OCI-LY1 (cell line): ENCODE measurements around the gene SERP2.

Source experiments
- H2AFZ ChIP-seq: fragments of 200-600 bp; sonication (generic), shearing (Covaris generic); 2 replicates; pipeline ENCODE4 v1.6.0; 2014; ENCODE audit warnings: antibody characterized with exemption, mild to moderate bottlenecking, low read length
- H3F3A ChIP-seq: fragments of 200-600 bp; sonication (generic), shearing (Covaris generic); 2 replicates; pipeline ENCODE4 v1.6.0; 2014; ENCODE audit warnings: mild to moderate bottlenecking, antibody characterized with exemption, low read length, moderate library complexity; ENCODE audit not compliant: insufficient read depth
- H3K27ac ChIP-seq: fragments of 200-600 bp; sonication (generic); 2 replicates; pipeline ENCODE4 v1.5.1; 2014; ENCODE audit warnings: low read length, mixed run types, mild to moderate bottlenecking, low read depth; ENCODE audit not compliant: poor library complexity, severe bottlenecking
- H3K27me3 ChIP-seq: fragments of 200-600 bp; sonication (generic); 2 replicates; pipeline ENCODE4 v1.6.0; 2014; ENCODE audit warnings: antibody characterized with exemption, mild to moderate bottlenecking, low read length, moderate library complexity; ENCODE audit not compliant: insufficient read depth
- H3K36me3 ChIP-seq: fragments of 200-600 bp; sonication (generic); 2 replicates; pipeline ENCODE4 v1.6.1; 2014; ENCODE audit warnings: mild to moderate bottlenecking, antibody characterized with exemption, low read length, moderate library complexity, mixed read lengths; ENCODE audit not compliant: insufficient read depth
- H3K4me1 ChIP-seq: fragments of 200-600 bp; sonication (generic); 2 replicates; pipeline ENCODE4 v1.5.1; 2014; ENCODE audit warnings: mild to moderate bottlenecking, low read length, moderate library complexity; ENCODE audit not compliant: insufficient read depth, severe bottlenecking
- H3K4me2 ChIP-seq: fragments of 200-600 bp; sonication (generic), shearing (Covaris generic); 2 replicates; pipeline ENCODE4 v1.6.1; 2014; ENCODE audit warnings: low read length
- H3K4me3 ChIP-seq: fragments of 200-600 bp; sonication (generic); 2 replicates; pipeline ENCODE4 v1.5.1; 2014; ENCODE audit warnings: low read length, low read depth, mild to moderate bottlenecking, mixed read lengths; ENCODE audit not compliant: poor library complexity, severe bottlenecking
- H3K79me2 ChIP-seq: fragments of 200-600 bp; shearing (Covaris generic); 2 replicates; pipeline ENCODE4 v1.6.1; 2016; ENCODE audit warnings: mixed run types, low read length, mixed read lengths; ENCODE audit not compliant: insufficient read depth
- H3K9ac ChIP-seq: fragments of 200-600 bp; sonication (generic), shearing (Covaris generic); 2 replicates; pipeline ENCODE4 v1.6.1; 2014; ENCODE audit warnings: mild to moderate bottlenecking, low read length, mixed read lengths
- H3K9me2 ChIP-seq: fragments of 200-600 bp; sonication (generic), shearing (Covaris generic); 2 replicates; pipeline ENCODE4 v1.6.1; 2014; ENCODE audit warnings: low read depth, mild to moderate bottlenecking, low read length, mixed read lengths
- H3K9me3 ChIP-seq: fragments of 200-600 bp; shearing (Covaris generic); 2 replicates; pipeline ENCODE4 v1.6.1; 2014; ENCODE audit warnings: low read length, mixed read lengths
- H4K20me1 ChIP-seq: fragments of 200-600 bp; sonication (generic), shearing (Covaris generic); 2 replicates; pipeline ENCODE4 v1.6.0; 2016; ENCODE audit warnings: mild to moderate bottlenecking, low read length; ENCODE audit not compliant: insufficient read depth
- EZH2 ChIP-seq: fragments of 200-600 bp; sonication (generic), shearing (Covaris generic); IDR thresholded peaks from 2 replicates; pipeline ENCODE4 v1.8.0; 2017; ENCODE audit warnings: borderline replicate concordance, mixed run types, mild to moderate bottlenecking, antibody characterized with exemption, low read length, moderate library complexity, mixed read lengths
- TF ChIP-seq, protein P1 (sequence below): fragments of 200-600 bp; sonication (generic), shearing (Covaris generic); IDR thresholded peaks from 2 replicates; pipeline ENCODE4 v1.5.1; 2017; ENCODE audit warnings: mild to moderate bottlenecking, antibody characterized with exemption, low read length, moderate library complexity, mixed read lengths

The SERP2 gene

DNA sequence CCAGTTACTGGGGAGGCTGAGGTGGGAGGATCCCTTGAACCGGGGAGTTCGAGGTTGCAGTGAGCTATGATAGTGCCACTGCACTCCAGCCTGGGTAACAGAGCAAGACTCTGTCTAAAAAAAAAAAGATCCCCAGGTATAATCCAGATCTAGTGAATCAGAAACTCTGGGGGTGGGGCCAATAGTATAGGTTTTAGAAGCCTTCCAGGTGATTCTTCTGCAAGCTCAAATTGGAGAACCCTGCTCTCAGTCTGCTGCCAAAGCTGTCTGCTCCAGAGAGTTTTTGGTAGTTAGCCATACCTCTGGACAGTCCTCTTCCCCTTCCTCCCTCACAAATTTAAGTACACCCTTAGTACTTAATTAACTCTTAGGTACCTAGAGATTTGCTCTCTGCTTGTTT lies 28.0 kb downstream of the SERP2 start:
- H3K27me3 ChIP-seq, result 0 out of 2 replicates have a peak, but pooled peaks cover 5% of the 10 kb centered on the region
- H3K36me3 ChIP-seq, result no peaks in the 10 kb centered on the region
- H2AFZ ChIP-seq, result no peak overlapping the region
- no peaks in the 10 kb centered on the region for H3K4me1 ChIP-seq
- H3K27ac ChIP-seq, result no peak overlapping the region
- H3K9me2 ChIP-seq, result no peaks in the 10 kb centered on the region
- H3K4me3 ChIP-seq, result no peak overlapping the region
- no peaks in the 10 kb centered on the region for H3K79me2 ChIP-seq
- H4K20me1 ChIP-seq, result no peaks in the 10 kb centered on the region
- TF ChIP-seq, protein P1, sequence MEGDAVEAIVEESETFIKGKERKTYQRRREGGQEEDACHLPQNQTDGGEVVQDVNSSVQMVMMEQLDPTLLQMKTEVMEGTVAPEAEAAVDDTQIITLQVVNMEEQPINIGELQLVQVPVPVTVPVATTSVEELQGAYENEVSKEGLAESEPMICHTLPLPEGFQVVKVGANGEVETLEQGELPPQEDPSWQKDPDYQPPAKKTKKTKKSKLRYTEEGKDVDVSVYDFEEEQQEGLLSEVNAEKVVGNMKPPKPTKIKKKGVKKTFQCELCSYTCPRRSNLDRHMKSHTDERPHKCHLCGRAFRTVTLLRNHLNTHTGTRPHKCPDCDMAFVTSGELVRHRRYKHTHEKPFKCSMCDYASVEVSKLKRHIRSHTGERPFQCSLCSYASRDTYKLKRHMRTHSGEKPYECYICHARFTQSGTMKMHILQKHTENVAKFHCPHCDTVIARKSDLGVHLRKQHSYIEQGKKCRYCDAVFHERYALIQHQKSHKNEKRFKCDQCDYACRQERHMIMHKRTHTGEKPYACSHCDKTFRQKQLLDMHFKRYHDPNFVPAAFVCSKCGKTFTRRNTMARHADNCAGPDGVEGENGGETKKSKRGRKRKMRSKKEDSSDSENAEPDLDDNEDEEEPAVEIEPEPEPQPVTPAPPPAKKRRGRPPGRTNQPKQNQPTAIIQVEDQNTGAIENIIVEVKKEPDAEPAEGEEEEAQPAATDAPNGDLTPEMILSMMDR, result no peak
- no peak for TF ChIP-seq EZH2
- no peak overlapping the region for H3K4me2 ChIP-seq
- no peak overlapping the region for H3K9ac ChIP-seq
- no peaks in the 10 kb centered on the region for H3K9me3 ChIP-seq
- H3F3A ChIP-seq, result no peaks in the 10 kb centered on the region

DNA sequence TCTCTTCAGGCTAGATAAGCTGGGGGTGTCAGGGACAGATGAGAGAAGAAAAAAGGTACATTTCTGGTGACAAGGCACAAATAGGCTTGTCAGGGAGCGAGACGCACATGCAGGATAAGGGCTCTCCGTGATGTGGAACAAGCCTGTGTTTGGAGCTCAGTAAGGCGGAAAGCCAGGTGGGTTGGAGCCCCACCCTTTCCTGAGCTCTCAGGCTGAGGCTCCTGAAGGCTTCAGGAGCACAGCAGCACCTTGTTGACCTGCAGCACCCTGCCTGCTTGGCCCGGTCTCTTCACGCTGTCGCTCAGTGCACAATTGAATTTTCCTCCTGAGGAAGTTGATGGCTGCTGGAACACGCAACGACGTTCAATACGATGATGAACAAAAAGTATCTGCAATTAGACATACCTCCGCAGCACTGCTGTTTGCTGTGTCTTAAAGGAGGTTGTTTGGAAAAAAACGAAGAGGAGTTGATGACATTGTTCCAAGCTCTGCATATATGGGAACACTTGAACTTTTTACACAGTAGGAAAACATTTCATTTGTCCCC lies 29.3 kb downstream of the SERP2 start:
- H3K27ac ChIP-seq, result no peak overlapping the region
- no peaks in the 10 kb centered on the region for H3K4me1 ChIP-seq
- H3K27me3 ChIP-seq, result 0 out of 2 replicates have a peak, but pooled peaks cover 5% of the 10 kb centered on the region
- no peaks in the 10 kb centered on the region for H3K9me3 ChIP-seq
- H2AFZ ChIP-seq, result no peak overlapping the region
- H3K79me2 ChIP-seq, result no peaks in the 10 kb centered on the region
- no peaks in the 10 kb centered on the region for H3F3A ChIP-seq
- TF ChIP-seq EZH2, result no peak
- TF ChIP-seq, protein P1, result no peak
- H4K20me1 ChIP-seq, result no peaks in the 10 kb centered on the region
- no peak overlapping the region for H3K4me3 ChIP-seq
- no peak overlapping the region for H3K9ac ChIP-seq
- no peaks in the 10 kb centered on the region for H3K36me3 ChIP-seq
- no peaks in the 10 kb centered on the region for H3K9me2 ChIP-seq
- no peak overlapping the region for H3K4me2 ChIP-seq

DNA sequence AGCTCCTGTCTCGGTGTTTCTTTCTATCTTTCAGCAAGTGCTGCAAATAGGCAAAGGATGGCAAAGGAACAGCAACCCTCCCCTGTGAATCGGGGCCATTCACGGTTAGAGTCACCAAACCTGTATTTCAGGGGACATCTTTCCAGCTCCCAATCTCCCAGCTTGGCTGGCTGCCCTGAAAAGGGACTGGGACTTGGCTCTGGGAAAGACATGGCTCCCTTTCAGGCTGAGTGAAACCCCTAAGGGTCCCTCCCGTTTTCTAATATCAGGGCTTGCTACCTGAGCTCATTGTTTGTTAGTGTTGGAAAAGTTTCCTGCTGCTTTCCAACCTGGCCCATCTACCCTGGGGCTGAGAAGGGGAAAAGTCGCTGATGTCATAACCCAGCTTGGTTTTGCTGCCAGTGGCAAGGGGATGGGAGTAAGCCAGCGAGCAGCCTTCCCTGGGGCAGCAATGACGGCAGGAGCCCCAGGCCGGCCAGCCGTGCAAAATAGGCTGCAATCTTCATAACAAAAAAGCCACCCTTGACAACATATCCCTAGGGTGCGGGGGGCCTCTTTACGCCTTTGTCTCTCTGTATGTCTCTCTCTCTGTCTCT lies 29.9 kb downstream of the SERP2 start:
- H3K4me3 ChIP-seq, result no peak overlapping the region
- no peaks in the 10 kb centered on the region for H3K79me2 ChIP-seq
- no peaks in the 10 kb centered on the region for H4K20me1 ChIP-seq
- no peaks in the 10 kb centered on the region for H3K4me1 ChIP-seq
- no peaks in the 10 kb centered on the region for H3K9me3 ChIP-seq
- no peak for TF ChIP-seq EZH2
- TF ChIP-seq, protein P1, result no peak
- H3K36me3 ChIP-seq, result no peaks in the 10 kb centered on the region
- H3K4me2 ChIP-seq, result no peak overlapping the region
- H3K9me2 ChIP-seq, result no peaks in the 10 kb centered on the region
- H3K27ac ChIP-seq, result no peak overlapping the region
- no peaks in the 10 kb centered on the region for H3F3A ChIP-seq
- H2AFZ ChIP-seq, result no peak overlapping the region
- 0 out of 2 replicates have a peak, but pooled peaks cover 5% of the 10 kb centered on the region for H3K27me3 ChIP-seq
- H3K9ac ChIP-seq, result no peak overlapping the region
